MG63 (cell line): ENCODE measurements around the gene JKAMP. TPM values are rescaled to one million over a fixed set of nuclear protein-coding genes. Genes with fewer than 3 reads are reported as not detected.

ENCODE experiments used
- DNase-seq: peaks from one replicate; pipeline ENCODE4 v3.0.0-alpha.2; 2020
- H3K27me3 ChIP-seq: fragments of 250-450 bp; sonication (Bioruptor Pico); 2 replicates; pipeline ENCODE4 v1.5.1; 2020; ENCODE audit warnings: mild to moderate bottlenecking, moderate library complexity
- H3K36me3 ChIP-seq: fragments of 250-450 bp; sonication (Bioruptor Pico); 2 replicates; pipeline ENCODE4 v1.5.1; 2020; ENCODE audit warnings: mild to moderate bottlenecking, moderate library complexity
- H3K4me3 ChIP-seq: fragments of 250-450 bp; sonication (Bioruptor Pico); 2 replicates; pipeline ENCODE4 v1.5.1; 2020; ENCODE audit warnings: mild to moderate bottlenecking, moderate library complexity
- H3K9me3 ChIP-seq: fragments of 250-450 bp; sonication (Bioruptor Pico); 2 replicates; pipeline ENCODE4 v1.5.1; 2020; ENCODE audit warnings: mild to moderate bottlenecking, moderate library complexity
- total RNA-seq: library from RNA; depleted of rRNA; stranded (reverse); fragments of >200 nt; shearing (Covaris generic); gene quantifications from 2 replicates; pipeline ENCODE4 v1.2.3, GENCODE V29; 2014; ENCODE audit warnings: low replicate concordance

The JKAMP gene
- total RNA-seq, 1 experiment from 2014 or later: 49.5 TPM

GRCh38 chr14:59509101-59509500 is 24.8 kb downstream of the JKAMP start:
- Histone ChIP-seq H3K4me3 (no peak overlapping the region), H3K9me3 (no peaks in the 10 kb centered on the region), H3K36me3 (no peaks in the 10 kb centered on the region; the same call in 1 of the 2 replicates), H3K27me3 (no peaks in the 10 kb centered on the region)
- no peak for DNase-seq

- H3K36me3 ChIP-seq: no peaks in the 10 kb centered on the region
- DNase-seq: no peak
- no peak overlapping the region for H3K4me3 ChIP-seq
- H3K9me3 ChIP-seq: no peaks in the 10 kb centered on the region
- H3K27me3 ChIP-seq: no peaks in the 10 kb centered on the region
Measured at GRCh38 chr14:59510001-59510400, 25.7 kb downstream of the JKAMP start.

- Histone ChIP-seq H3K27me3 (no peaks in the 10 kb centered on the region), H3K4me3 (no peak overlapping the region), H3K36me3 (no peaks in the 10 kb centered on the region), H3K9me3 (no peaks in the 10 kb centered on the region)
- DNase-seq: no peak
Measured at GRCh38 chr14:59510966-59511365, 26.6 kb downstream of the JKAMP start.

DNA sequence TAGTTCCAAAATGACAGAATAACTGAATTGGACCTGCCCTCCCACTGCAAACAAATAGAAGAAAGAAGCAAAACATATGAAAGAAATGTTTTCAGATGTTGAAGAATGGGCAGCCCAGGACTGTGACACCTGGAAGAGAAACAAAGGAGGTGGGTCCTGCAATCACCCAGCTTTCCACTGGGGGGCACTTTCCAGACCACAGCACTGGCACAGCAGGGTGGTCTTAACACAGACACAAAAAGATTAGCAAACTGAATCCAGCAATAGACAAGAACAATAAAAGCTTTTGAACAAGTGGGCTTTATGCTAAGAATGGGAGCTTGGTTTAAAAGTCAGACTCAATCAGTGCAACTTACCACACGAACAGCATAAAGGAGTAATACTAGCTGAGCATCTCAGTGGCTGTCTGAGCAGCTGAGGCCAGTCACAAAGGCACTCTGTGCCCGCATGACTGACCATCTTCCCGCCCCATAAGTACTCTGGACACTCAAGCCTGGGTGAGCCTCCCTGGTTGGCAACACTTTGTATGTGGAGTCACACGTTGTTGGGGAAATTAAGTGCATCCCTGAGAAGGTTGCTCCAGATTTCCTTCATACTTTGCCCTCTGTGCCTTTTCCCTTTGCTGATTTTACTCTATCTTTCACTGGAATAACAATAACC is 27.7 kb downstream of the JKAMP start:
- H3K36me3 ChIP-seq: no peaks in the 10 kb centered on the region

DNA sequence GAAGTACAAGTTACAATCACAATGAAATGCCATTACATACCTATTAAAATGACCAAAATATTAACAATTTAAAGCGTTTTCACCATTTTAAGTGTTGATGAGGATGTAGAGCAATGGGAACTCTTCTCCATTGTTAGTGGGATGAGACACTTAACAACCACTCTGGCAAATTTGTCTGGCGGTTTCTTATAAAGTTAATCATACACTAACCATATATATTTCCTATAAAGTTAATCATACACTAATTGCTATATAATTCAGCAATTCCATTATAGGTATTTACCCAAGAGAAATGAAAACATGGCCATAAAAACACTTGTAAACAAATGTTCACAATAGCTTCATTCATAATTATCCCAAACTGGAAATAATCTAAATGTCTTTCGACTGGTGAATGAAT is 35.9 kb downstream of the JKAMP start:
- no peaks in the 10 kb centered on the region for H3K27me3 ChIP-seq
- no peaks in the 10 kb centered on the region for H3K36me3 ChIP-seq
- no peaks in the 10 kb centered on the region for H3K9me3 ChIP-seq
- no peak overlapping the region for H3K4me3 ChIP-seq
- DNase-seq: no peak

More for the DNA sequence above, 27.7 kb downstream of the JKAMP start:
- Histone ChIP-seq H3K9me3 (no peaks in the 10 kb centered on the region), H3K4me3 (no peak overlapping the region), H3K27me3 (no peaks in the 10 kb centered on the region)
- no peak for DNase-seq

DNA sequence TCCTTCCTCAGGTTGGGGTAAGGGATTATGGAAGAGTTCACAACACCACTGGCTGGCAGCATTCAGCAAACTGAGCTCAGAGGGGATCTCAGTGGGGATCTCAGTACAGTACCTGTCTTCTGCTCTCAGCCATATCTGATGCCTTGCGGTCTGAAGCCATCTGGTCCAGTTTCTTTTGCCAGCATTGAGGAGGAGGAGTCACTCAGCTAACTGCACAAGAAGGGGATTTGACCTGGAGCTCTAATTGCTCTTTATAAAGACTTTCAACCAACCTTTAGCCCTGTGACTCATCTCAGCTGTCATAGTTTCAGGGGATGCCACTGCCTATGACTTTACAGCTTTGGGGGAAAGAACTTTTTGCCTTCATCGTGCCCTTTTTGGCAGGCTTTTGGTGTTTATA is 44.9 kb downstream of the JKAMP start:
- H3K4me3 ChIP-seq: no peak overlapping the region
- DNase-seq: no peak
- H3K27me3 ChIP-seq: no peaks in the 10 kb centered on the region
- H3K36me3 ChIP-seq: no peaks in the 10 kb centered on the region
- H3K9me3 ChIP-seq: 0 out of 2 replicates have a peak, but pooled peaks cover 2% of the 10 kb centered on the region

GRCh38 chr14:59530349-59530748 is 46.0 kb downstream of the JKAMP start:
- H3K36me3 ChIP-seq: no peaks in the 10 kb centered on the region
- H3K27me3 ChIP-seq: no peaks in the 10 kb centered on the region
- DNase-seq: no peak
- no peak overlapping the region for H3K4me3 ChIP-seq
- 0 out of 2 replicates have a peak, but pooled peaks cover 2% of the 10 kb centered on the region for H3K9me3 ChIP-seq

GRCh38 chr14:59532419-59532818 is 48.1 kb downstream of the JKAMP start:
- no peaks in the 10 kb centered on the region for H3K27me3 ChIP-seq

DNA sequence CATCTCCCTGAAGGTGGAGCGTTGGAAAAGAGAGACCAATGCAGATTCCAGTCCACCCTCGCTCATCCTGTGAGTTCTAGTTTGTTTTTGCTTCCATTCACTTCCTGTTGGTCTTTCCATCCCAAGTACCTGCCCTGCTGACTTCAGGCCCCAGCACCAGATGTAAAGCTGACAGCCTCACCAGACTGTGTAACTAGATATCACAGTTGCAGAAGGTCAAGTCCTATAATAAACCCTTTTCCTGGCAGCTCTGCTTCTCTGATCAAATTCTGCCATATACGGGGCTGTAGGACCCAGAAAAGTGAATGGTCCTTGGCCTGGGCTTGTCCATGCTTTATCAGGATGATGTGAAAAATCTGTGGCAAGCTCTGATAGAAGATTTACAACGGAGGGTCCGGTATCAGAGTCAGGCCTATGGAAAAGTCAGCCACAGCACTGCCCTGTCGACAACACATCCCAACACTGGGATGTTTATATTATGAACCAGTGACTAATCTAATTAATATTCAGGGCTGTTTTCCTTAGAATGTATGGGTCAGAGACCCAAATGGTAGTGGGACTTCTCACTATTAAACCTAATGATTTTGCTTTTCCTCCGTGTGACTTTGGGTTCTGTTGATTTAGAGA is 50.2 kb downstream of the JKAMP start:
- no peaks in the 10 kb centered on the region for H3K27me3 ChIP-seq
- no peak for DNase-seq
- H3K9me3 ChIP-seq: no peaks in the 10 kb centered on the region
- no peak overlapping the region for H3K4me3 ChIP-seq
- H3K36me3 ChIP-seq: no peaks in the 10 kb centered on the region

More at GRCh38 chr14:59532419-59532818, 48.1 kb downstream of the JKAMP start:
- Histone ChIP-seq H3K36me3 (no peaks in the 10 kb centered on the region), H3K9me3 (0 out of 2 replicates have a peak, but pooled peaks cover 2% of the 10 kb centered on the region), H3K4me3 (no peak overlapping the region)
- no peak for DNase-seq

GRCh38 chr14:59537476-59537875 is 53.2 kb downstream of the JKAMP start:
- Histone ChIP-seq H3K36me3 (no peaks in the 10 kb centered on the region), H3K4me3 (no peak overlapping the region), H3K27me3 (no peaks in the 10 kb centered on the region), H3K9me3 (no peaks in the 10 kb centered on the region)
- no peak for DNase-seq

DNA sequence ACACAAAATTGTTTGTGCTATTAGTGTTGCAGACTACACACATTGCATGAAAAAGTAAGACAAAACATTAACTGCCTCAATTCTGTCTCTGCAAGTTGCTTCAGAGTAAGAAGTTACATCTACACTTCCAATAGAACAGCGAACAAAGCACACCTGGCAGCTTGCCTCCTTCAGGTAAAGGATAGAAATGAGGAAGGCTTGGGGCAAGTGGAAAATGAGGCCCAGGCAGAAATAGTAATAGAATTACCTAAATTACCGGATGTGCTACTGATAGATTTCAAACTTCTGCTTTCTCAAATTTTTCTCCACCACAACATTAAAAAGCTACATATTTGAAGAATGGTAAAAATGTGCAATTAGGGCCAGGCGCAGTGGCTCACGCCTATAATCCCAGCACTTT is 54.6 kb downstream of the JKAMP start:
- Histone ChIP-seq H3K4me3 (no peak overlapping the region), H3K9me3 (no peaks in the 10 kb centered on the region), H3K36me3 (no peaks in the 10 kb centered on the region), H3K27me3 (no peaks in the 10 kb centered on the region)
- no peak for DNase-seq

GRCh38 chr14:59540852-59541251 is 56.5 kb downstream of the JKAMP start:
- no peaks in the 10 kb centered on the region for H3K9me3 ChIP-seq
- no peaks in the 10 kb centered on the region for H3K27me3 ChIP-seq
- no peak overlapping the region for H3K4me3 ChIP-seq
- no peaks in the 10 kb centered on the region for H3K36me3 ChIP-seq
- no peak for DNase-seq

DNA sequence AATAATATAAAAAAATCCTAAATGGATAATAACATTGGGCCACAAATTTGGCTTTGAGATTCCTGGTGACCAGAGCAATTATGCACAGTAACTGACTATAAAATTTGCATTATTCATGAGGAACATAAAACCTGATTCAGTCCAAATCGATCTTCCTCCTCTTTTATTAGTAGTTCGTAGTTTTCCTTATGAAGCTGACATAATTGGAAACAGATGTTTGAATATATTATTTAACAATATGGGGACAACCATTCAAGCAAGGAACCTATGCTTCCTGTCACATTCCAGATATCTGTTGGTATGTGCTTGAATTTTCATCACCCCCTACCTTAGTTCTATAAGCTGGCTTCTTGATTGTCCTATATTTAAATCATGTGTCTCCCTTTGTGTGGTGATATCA is 57.4 kb downstream of the JKAMP start:
- DNase-seq: no peak
- no peaks in the 10 kb centered on the region for H3K27me3 ChIP-seq
- no peak overlapping the region for H3K4me3 ChIP-seq
- no peaks in the 10 kb centered on the region for H3K36me3 ChIP-seq
- H3K9me3 ChIP-seq: no peaks in the 10 kb centered on the region

DNA sequence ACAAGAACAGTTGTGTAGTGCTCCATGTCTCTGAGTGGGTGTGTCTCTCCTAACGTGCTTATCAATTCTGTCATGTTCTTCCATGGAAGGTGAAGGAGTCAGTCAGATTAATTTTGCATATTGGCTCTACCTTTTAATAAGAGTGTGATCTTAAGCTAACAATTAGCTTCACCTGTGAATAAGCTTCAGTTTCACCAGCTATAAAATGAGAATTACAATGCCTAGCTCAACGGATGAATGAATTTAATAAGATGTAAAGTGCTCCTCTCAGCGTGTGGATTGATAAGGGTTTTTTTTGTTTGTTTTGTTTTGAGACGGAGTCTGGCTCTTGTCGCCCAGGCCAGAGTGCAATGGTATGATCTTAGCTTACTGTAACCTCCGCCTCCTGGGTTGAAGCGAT is 59.6 kb downstream of the JKAMP start:
- Histone ChIP-seq H3K9me3 (no peaks in the 10 kb centered on the region), H3K27me3 (no peaks in the 10 kb centered on the region)

DNA sequence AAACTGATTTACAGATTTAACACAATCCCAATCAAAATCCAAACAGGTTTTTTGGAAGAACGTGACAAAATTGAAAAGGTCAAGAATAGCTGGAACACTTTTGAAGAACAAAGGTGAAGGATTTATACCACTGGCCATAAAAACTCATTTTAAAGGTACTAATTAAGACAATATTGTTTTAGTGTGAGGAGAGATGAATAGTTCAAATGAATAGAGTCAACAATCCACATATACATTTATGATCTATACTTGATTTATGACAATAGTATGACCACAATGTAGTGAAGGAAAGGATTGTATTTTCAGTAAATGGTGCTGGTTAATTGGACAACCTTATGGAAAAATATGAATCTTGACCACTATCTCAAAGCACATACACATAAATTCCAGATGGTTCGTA is 63.0 kb downstream of the JKAMP start:
- H3K9me3 ChIP-seq: no peaks in the 10 kb centered on the region
- no peaks in the 10 kb centered on the region for H3K36me3 ChIP-seq
- DNase-seq: no peak
- no peaks in the 10 kb centered on the region for H3K27me3 ChIP-seq
- H3K4me3 ChIP-seq: no peak overlapping the region

More for the DNA sequence above, 59.6 kb downstream of the JKAMP start:
- H3K36me3 ChIP-seq: no peaks in the 10 kb centered on the region
- no peak overlapping the region for H3K4me3 ChIP-seq
- DNase-seq: no peak
